ENCODE data around the gene COBLL1.

COBLL1 gene

DNA sequence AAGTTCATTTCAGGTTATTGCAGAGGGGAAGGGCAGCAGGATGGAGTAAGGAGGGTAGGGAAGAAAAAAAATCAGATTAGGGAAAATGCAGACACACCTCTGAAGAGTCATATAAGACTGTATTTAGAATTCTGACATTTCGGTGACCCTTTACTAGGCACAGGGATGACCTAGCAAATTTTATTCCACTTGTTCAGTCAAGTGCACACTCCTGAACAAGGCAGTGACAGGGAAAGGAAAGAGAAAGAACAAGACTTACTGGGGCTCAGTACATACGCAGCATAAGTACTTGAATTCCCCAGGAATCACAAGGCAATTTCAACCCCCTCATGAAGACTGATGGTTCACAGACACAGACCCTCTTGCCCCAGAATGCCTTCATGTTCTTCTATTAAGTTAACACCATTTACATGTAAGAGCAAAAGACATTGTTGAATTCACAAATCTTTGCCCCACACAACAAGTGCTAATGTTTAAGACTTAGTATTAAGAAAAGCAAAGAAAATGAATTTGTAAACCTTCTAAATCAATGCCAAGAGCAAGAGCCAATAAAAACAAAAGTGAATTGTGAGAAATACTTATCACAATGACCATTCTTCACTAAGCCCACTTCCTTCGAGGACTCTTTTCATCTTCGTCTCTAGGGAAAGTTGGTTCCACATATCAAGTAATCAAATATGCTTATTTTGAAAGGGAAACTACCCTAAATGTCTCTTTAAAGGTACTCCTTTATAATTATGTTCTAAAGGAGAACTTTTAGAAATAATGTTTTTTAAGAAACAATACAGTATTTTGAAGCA lies 47.0 kb downstream of the COBLL1 start:
- in situ Hi-C loops (cut with HindIII; ENCODE audit: low pct_ligation_motif_present, low pct_unique_long_range_greater_than_20kb, low sequenced_read_pairs) = no loop called here

GRCh38 chr2:164794016-164794415 lies 47.6 kb downstream of the COBLL1 start:
- no peak for DNase-seq
- in situ Hi-C loops (cut with HindIII; ENCODE audit: low pct_ligation_motif_present, low pct_unique_long_range_greater_than_20kb, low sequenced_read_pairs) = no loop called here

More for the DNA sequence above, 47.0 kb downstream of the COBLL1 start:
- no peak for DNase-seq

GRCh38 chr2:164793529-164793928 lies 48.1 kb downstream of the COBLL1 start:
- in situ Hi-C loops (cut with HindIII; ENCODE audit: low pct_ligation_motif_present, low pct_unique_long_range_greater_than_20kb, low sequenced_read_pairs) = no loop called here
- DNase-seq = no peak

GRCh38 chr2:164792316-164793170 lies 49.1 kb downstream of the COBLL1 start:
- in situ Hi-C loops (cut with HindIII; ENCODE audit: low pct_ligation_motif_present, low pct_unique_long_range_greater_than_20kb, low sequenced_read_pairs) = no loop called here
- no peak for DNase-seq

DNA sequence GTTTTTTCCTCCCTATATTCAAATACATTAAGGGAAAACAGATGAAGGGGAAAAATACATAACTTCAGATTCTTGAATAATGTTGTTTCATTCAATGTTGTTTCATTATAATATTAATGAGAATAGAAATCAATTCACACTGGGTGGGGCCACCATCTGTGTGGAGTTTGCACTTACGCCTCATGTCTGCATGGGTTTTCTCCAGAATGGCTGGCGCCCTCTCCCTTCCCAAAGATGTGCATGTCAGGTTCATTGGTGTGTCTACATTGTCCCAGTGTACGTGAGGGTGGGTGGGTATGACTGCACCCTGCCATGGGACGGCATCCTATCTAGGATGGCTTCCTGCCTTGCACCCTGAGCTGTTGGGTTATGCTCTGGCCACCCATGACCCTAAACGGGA lies 51.7 kb downstream of the COBLL1 start:
- in situ Hi-C loops (cut with HindIII; ENCODE audit: low pct_ligation_motif_present, low pct_unique_long_range_greater_than_20kb, low sequenced_read_pairs) = no loop called here
- no peak for DNase-seq

GRCh38 chr2:164786787-164787186 lies 54.8 kb downstream of the COBLL1 start:
- DNase-seq = no peak
- in situ Hi-C loops (cut with HindIII; ENCODE audit: low pct_ligation_motif_present, low pct_unique_long_range_greater_than_20kb, low sequenced_read_pairs) = no loop called here

- in situ Hi-C loops (cut with HindIII; ENCODE audit: low pct_ligation_motif_present, low pct_unique_long_range_greater_than_20kb, low sequenced_read_pairs) = no loop called here
- DNase-seq = no peak
These were observed 56.2 kb downstream of the COBLL1 start for GRCh38 chr2:164785457-164785856.

GRCh38 chr2:164784376-164784775 lies 57.2 kb downstream of the COBLL1 start:
- in situ Hi-C loops (cut with HindIII; ENCODE audit: low pct_ligation_motif_present, low pct_unique_long_range_greater_than_20kb, low sequenced_read_pairs) = no loop called here
- no peak for DNase-seq

GRCh38 chr2:164782323-164782722 lies 59.3 kb downstream of the COBLL1 start:
- in situ Hi-C loops (cut with HindIII; ENCODE audit: low pct_ligation_motif_present, low pct_unique_long_range_greater_than_20kb, low sequenced_read_pairs) = no loop called here
- DNase-seq = no peak

GRCh38 chr2:164781394-164781793 lies 60.2 kb downstream of the COBLL1 start:
- DNase-seq = no peak
- in situ Hi-C loops (cut with HindIII; ENCODE audit: low pct_ligation_motif_present, low pct_unique_long_range_greater_than_20kb, low sequenced_read_pairs) = no loop called here

GRCh38 chr2:164780611-164781178 lies 60.9 kb downstream of the COBLL1 start:
- in situ Hi-C loops (cut with HindIII; ENCODE audit: low pct_ligation_motif_present, low pct_unique_long_range_greater_than_20kb, low sequenced_read_pairs) = no loop called here
- DNase-seq = no peak

- in situ Hi-C loops (cut with HindIII; ENCODE audit: low pct_ligation_motif_present, low pct_unique_long_range_greater_than_20kb, low sequenced_read_pairs) = no loop called here
These were observed 62.1 kb downstream of the COBLL1 start for GRCh38 chr2:164779383-164780057.

DNA sequence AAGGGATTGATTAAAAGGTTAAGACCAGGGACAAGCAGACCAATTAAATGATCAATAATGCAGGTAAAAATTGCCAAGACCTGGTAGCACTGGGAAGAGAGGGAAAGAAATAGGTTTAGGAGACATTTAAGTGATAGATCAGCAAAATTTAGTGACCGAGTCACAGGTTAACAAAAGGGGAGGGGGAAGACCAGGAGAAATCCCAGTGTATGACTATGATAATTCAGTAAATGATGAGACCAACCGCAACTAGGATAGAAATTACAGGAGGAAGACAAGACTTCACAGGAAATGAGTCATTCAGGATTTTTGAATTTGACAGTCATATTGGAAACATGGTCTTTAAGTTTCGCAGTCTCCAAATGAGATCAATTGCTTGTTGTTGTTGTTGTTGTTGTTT lies 62.9 kb downstream of the COBLL1 start:
- DNase-seq = no peak
- in situ Hi-C loops (cut with HindIII; ENCODE audit: low pct_ligation_motif_present, low pct_unique_long_range_greater_than_20kb, low sequenced_read_pairs) = no loop called here

More at GRCh38 chr2:164779383-164780057, 62.1 kb downstream of the COBLL1 start:
- DNase-seq = no peak

DNA sequence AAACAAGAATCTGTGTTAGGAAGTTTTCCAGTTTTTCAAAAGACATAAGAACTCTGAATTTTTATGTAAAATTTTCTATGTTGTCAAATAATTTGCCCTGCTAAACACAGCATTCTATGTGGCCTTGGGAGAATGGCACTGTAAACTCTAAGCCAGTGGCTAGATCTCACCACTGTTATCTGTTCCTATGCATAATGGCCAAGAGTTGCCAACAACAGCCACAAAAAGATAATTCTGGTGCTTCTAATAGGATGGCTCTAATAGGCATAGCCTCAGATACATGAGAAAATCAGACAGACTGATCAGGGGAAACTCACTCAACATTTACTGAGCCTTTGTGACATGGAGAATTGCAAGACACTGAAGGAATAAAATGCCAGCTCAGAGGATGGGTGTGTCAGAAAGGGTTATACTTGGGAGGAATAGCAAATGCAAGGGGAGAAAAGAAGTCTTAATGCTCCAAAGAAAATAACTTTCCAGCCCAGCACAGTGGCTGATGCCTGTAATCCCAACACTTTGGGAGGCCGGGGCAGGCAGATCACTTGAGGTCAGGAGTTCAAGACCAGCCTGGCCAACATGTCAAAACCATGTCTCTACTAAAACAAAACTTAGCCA lies 63.7 kb downstream of the COBLL1 start:
- in situ Hi-C loops (cut with HindIII; ENCODE audit: low pct_ligation_motif_present, low pct_unique_long_range_greater_than_20kb, low sequenced_read_pairs) = no loop called here
- DNase-seq = no peak

- no peak for DNase-seq
- in situ Hi-C loops (cut with HindIII; ENCODE audit: low pct_ligation_motif_present, low pct_unique_long_range_greater_than_20kb, low sequenced_read_pairs) = no loop called here
These were observed 68.0 kb downstream of the COBLL1 start for GRCh38 chr2:164773635-164774034.

DNA sequence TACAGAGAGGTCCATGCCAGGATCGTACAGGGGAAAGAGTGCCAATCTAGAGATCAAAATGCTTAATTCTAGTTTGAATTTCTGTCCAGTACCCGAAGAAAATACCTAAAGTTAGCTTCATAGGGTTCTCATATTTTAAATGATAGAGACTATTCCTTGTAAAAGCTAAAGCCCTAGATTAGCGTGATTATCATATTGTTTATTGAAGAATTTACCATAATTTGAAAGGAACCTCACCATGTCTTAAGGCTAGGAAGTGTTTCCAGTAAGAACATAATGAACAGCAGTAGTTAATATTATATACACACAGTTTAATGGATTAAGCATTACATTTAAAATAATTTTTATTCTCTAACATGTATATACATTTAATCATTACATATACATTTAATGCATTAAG lies 68.5 kb downstream of the COBLL1 start:
- DNase-seq = no peak
- in situ Hi-C loops (cut with HindIII; ENCODE audit: low pct_ligation_motif_present, low pct_unique_long_range_greater_than_20kb, low sequenced_read_pairs) = no loop called here

GRCh38 chr2:164771897-164772296 lies 69.7 kb downstream of the COBLL1 start:
- no peak for DNase-seq
- in situ Hi-C loops (cut with HindIII; ENCODE audit: low pct_ligation_motif_present, low pct_unique_long_range_greater_than_20kb, low sequenced_read_pairs) = no loop called here

GRCh38 chr2:164770421-164770916 lies 71.2 kb downstream of the COBLL1 start:
- in situ Hi-C loops (cut with HindIII; ENCODE audit: low pct_ligation_motif_present, low pct_unique_long_range_greater_than_20kb, low sequenced_read_pairs) = no loop called here
- no peak for DNase-seq
